Memory B cell (primary cell): ENCODE results near the gene BBS2.
A peak's percentile ranks its signal among the peaks of the same experiment; 100 is the strongest.
"Not testable (repeated sequence)": the region's sequence is repeated elsewhere in the genome, so short reads cannot be mapped to it uniquely, and the experiment has no call there.

Source experiments
- ATAC-seq: fragments of 150-1000 bp; cut with Tn5 transposase; 2 replicates; pipeline ENCODE4 v1.10.0; 2021; ENCODE audit warnings: low read depth, mild to moderate bottlenecking, moderate library complexity
- DNase-seq, 2 donors: peaks; one replicate each; pipeline ENCODE4 v3.0.0; 2022; ENCODE audit warnings: low spot score in 2 of 2
- H3K27ac Mint-ChIP-seq: one replicate; pipeline ENCODE4 v1.8.0; 2022; ENCODE audit warnings: mild to moderate bottlenecking, moderate library complexity, mixed read lengths
- H3K27me3 Mint-ChIP-seq: one replicate; pipeline ENCODE4 v1.8.0; 2022; ENCODE audit warnings: mixed read lengths
- H3K36me3 Mint-ChIP-seq: one replicate; pipeline ENCODE4 v1.8.0; 2022; ENCODE audit warnings: mild to moderate bottlenecking, mixed read lengths
- H3K4me1 Mint-ChIP-seq: one replicate; pipeline ENCODE4 v1.8.0; 2022; ENCODE audit warnings: mixed read lengths
- H3K4me3 Mint-ChIP-seq: one replicate; pipeline ENCODE4 v1.8.0; 2022; ENCODE audit warnings: mild to moderate bottlenecking, moderate library complexity, mixed read lengths
- H3K9me3 Mint-ChIP-seq: one replicate; pipeline ENCODE4 v1.8.0; 2022; ENCODE audit warnings: mixed read lengths

Gene BBS2

GRCh38 chr16:56510544-56510943 lies 9.3 kb downstream of the BBS2 start:
- H3K27me3 Mint-ChIP-seq, result no peaks in the 10 kb centered on the region

GRCh38 chr16:56506941-56507340 lies 12.9 kb downstream of the BBS2 start:
- Mint-ChIP-seq H3K4me3 (no peak overlapping the region), H3K27ac (no peak overlapping the region), H3K36me3 (peaks cover 40% of the 10 kb centered on the region), H3K9me3 (no peaks in the 10 kb centered on the region), H3K27me3 (no peaks in the 10 kb centered on the region), H3K4me1 (no peaks in the 10 kb centered on the region)
- ATAC-seq (no peak), DNase-seq (no peak)

More at GRCh38 chr16:56510544-56510943, 9.3 kb downstream of the BBS2 start:
- peaks cover 20% of the 10 kb centered on the region for H3K4me1 Mint-ChIP-seq
- H3K36me3 Mint-ChIP-seq, result peaks cover 32% of the 10 kb centered on the region
- DNase-seq (no peak), ATAC-seq (no peak)
- H3K27ac Mint-ChIP-seq, result no peak overlapping the region
- H3K9me3 Mint-ChIP-seq, result no peaks in the 10 kb centered on the region
- no peak overlapping the region for H3K4me3 Mint-ChIP-seq

- H3K9me3 Mint-ChIP-seq, result no peaks in the 10 kb centered on the region
- no peak for DNase-seq
- no peaks in the 10 kb centered on the region for H3K4me1 Mint-ChIP-seq
- no peak overlapping the region for H3K4me3 Mint-ChIP-seq
- H3K27ac Mint-ChIP-seq, result no peak overlapping the region
- ATAC-seq, result no peak
- no peaks in the 10 kb centered on the region for H3K27me3 Mint-ChIP-seq
- H3K36me3 Mint-ChIP-seq, result peaks cover 35% of the 10 kb centered on the region
Measured at GRCh38 chr16:56505181-56505580, 14.6 kb downstream of the BBS2 start.

GRCh38 chr16:56493815-56494214 lies 26.0 kb downstream of the BBS2 start:
- Mint-ChIP-seq H3K36me3 (peaks cover 43% of the 10 kb centered on the region), H3K27ac (no peak overlapping the region)
- DNase-seq, result no peak

GRCh38 chr16:56493126-56493525 lies 26.7 kb downstream of the BBS2 start:
- Mint-ChIP-seq H3K9me3 (no peaks in the 10 kb centered on the region), H3K36me3 (peaks cover 36% of the 10 kb centered on the region), H3K27ac (no peak overlapping the region), H3K4me3 (no peak overlapping the region), H3K27me3 (no peaks in the 10 kb centered on the region), H3K4me1 (no peaks in the 10 kb centered on the region)
- DNase-seq (no peak), ATAC-seq (no peak)

More at GRCh38 chr16:56493815-56494214, 26.0 kb downstream of the BBS2 start:
- no peaks in the 10 kb centered on the region for H3K4me1 Mint-ChIP-seq
- no peak overlapping the region for H3K4me3 Mint-ChIP-seq
- H3K9me3 Mint-ChIP-seq, result no peaks in the 10 kb centered on the region
- no peaks in the 10 kb centered on the region for H3K27me3 Mint-ChIP-seq
- no peak for ATAC-seq

GRCh38 chr16:56491657-56492261 lies 28.1 kb downstream of the BBS2 start:
- peak; percentile 45 for ATAC-seq
- H3K27ac Mint-ChIP-seq, result no peak overlapping the region
- H3K4me3 Mint-ChIP-seq, result no peak overlapping the region
- no peaks in the 10 kb centered on the region for H3K9me3 Mint-ChIP-seq
- H3K36me3 Mint-ChIP-seq, result peaks cover 27% of the 10 kb centered on the region
- no peaks in the 10 kb centered on the region for H3K27me3 Mint-ChIP-seq
- no peaks in the 10 kb centered on the region for H3K4me1 Mint-ChIP-seq
- no peak for DNase-seq

- not testable (repeated sequence) for H3K4me3 Mint-ChIP-seq, DNase-seq, H3K4me1 Mint-ChIP-seq, H3K27me3 Mint-ChIP-seq, H3K27ac Mint-ChIP-seq, ATAC-seq, H3K9me3 Mint-ChIP-seq
- peaks cover 23% of the 10 kb centered on the region for H3K36me3 Mint-ChIP-seq
Measured at GRCh38 chr16:56488868-56489267, 31.0 kb downstream of the BBS2 start.

- peaks cover 2% of the 10 kb centered on the region for H3K9me3 Mint-ChIP-seq
- DNase-seq, result no peak
- H3K4me1 Mint-ChIP-seq, result no peaks in the 10 kb centered on the region
- ATAC-seq, result no peak
- peaks cover 23% of the 10 kb centered on the region for H3K36me3 Mint-ChIP-seq
- H3K27me3 Mint-ChIP-seq, result no peaks in the 10 kb centered on the region
- no peak overlapping the region for H3K4me3 Mint-ChIP-seq
- no peak overlapping the region for H3K27ac Mint-ChIP-seq
Measured at GRCh38 chr16:56488035-56488434, 31.8 kb downstream of the BBS2 start.

- ATAC-seq (no peak), DNase-seq (no peak)
- H3K9me3 Mint-ChIP-seq, result peaks cover 2% of the 10 kb centered on the region
- H3K36me3 Mint-ChIP-seq, result peaks cover 22% of the 10 kb centered on the region
- no peaks in the 10 kb centered on the region for H3K27me3 Mint-ChIP-seq
- no peak overlapping the region for H3K27ac Mint-ChIP-seq
- no peaks in the 10 kb centered on the region for H3K4me1 Mint-ChIP-seq
- no peak overlapping the region for H3K4me3 Mint-ChIP-seq
Measured at GRCh38 chr16:56483394-56483793, 36.4 kb downstream of the BBS2 start.

- H3K9me3 Mint-ChIP-seq, result peaks cover 2% of the 10 kb centered on the region
- H3K27me3 Mint-ChIP-seq, result no peaks in the 10 kb centered on the region
- H3K4me3 Mint-ChIP-seq, result no peak overlapping the region
- no peak overlapping the region for H3K27ac Mint-ChIP-seq
- H3K4me1 Mint-ChIP-seq, result no peaks in the 10 kb centered on the region
- DNase-seq (no peak), ATAC-seq (no peak)
- peaks cover 23% of the 10 kb centered on the region for H3K36me3 Mint-ChIP-seq
Measured at GRCh38 chr16:56482683-56483236, 37.1 kb downstream of the BBS2 start.

- DNase-seq, result no peak
- ATAC-seq, result no peak
- Mint-ChIP-seq H3K4me3 (no peak overlapping the region), H3K27ac (peak overlapping the region; percentile 55), H3K27me3 (no peaks in the 10 kb centered on the region), H3K9me3 (peaks cover 2% of the 10 kb centered on the region), H3K4me1 (no peaks in the 10 kb centered on the region), H3K36me3 (peaks cover 30% of the 10 kb centered on the region)
Measured at GRCh38 chr16:56481468-56482122, 38.2 kb downstream of the BBS2 start.

GRCh38 chr16:56480776-56481467 lies 38.9 kb downstream of the BBS2 start:
- Mint-ChIP-seq H3K27me3 (no peaks in the 10 kb centered on the region), H3K9me3 (no peaks in the 10 kb centered on the region), H3K4me1 (no peaks in the 10 kb centered on the region), H3K36me3 (peaks cover 28% of the 10 kb centered on the region), H3K27ac (peak overlapping the region; percentile 55), H3K4me3 (no peak overlapping the region)
- ATAC-seq (no peak), DNase-seq (no peak)

- ATAC-seq (no peak), DNase-seq (no peak)
- H3K27ac Mint-ChIP-seq, result peak overlapping the region; percentile 45
- no peak overlapping the region for H3K4me3 Mint-ChIP-seq
- peaks cover 22% of the 10 kb centered on the region for H3K36me3 Mint-ChIP-seq
- H3K27me3 Mint-ChIP-seq, result no peaks in the 10 kb centered on the region
- no peaks in the 10 kb centered on the region for H3K9me3 Mint-ChIP-seq
- no peaks in the 10 kb centered on the region for H3K4me1 Mint-ChIP-seq
Measured at GRCh38 chr16:56479469-56479868, 40.4 kb downstream of the BBS2 start.

GRCh38 chr16:56478281-56479049 lies 41.4 kb downstream of the BBS2 start:
- H3K9me3 Mint-ChIP-seq, result no peaks in the 10 kb centered on the region
- no peak overlapping the region for H3K27ac Mint-ChIP-seq
- peaks cover 23% of the 10 kb centered on the region for H3K36me3 Mint-ChIP-seq
- H3K4me3 Mint-ChIP-seq, result no peak overlapping the region
- no peaks in the 10 kb centered on the region for H3K27me3 Mint-ChIP-seq
- H3K4me1 Mint-ChIP-seq, result no peaks in the 10 kb centered on the region
- ATAC-seq (no peak), DNase-seq (no peak)
